Fibroblast of mammary gland (primary cell): Measurements from ENCODE around the gene GH1.
A peak's percentile ranks its signal among the peaks of the same experiment; 100 is the strongest.
"Not testable (repeated sequence)": the region's sequence is repeated elsewhere in the genome, so short reads cannot be mapped to it uniquely, and the experiment has no call there.

Experiments
- DNase-seq: peaks from one replicate; pipeline ENCODE4 v3.0.0-alpha.2; 2010; ENCODE audit warnings: low read depth
- H3K4me3 ChIP-seq: 2 replicates; pipeline ENCODE4 v1.5.1; 2011; ENCODE audit warnings: low read depth, mild to moderate bottlenecking, low read length, moderate library complexity; ENCODE audit not compliant: control insufficient read depth
- CTCF ChIP-seq: conservative IDR thresholded peaks from 2 replicates; pipeline ENCODE4 v1.5.1; 2011; ENCODE audit warnings: low read depth, low read length, inconsistent platforms; ENCODE audit not compliant: control insufficient read depth, insufficient read depth

GH1 gene

GRCh38 chr17:63881935-63882601, 36.6 kb downstream of the GH1 start, which contains the start of gene GH2:
GH2 (minus strand) TSS chr17:63881944; CDS start chr17:63881801, 143 bp downstream.
- DNase-seq, result peak; percentile 61
- TF ChIP-seq CTCF, result peak; percentile 55
- no peak within 1 kb of the TSS for H3K4me3 ChIP-seq

- H3K4me3 ChIP-seq, result not testable (repeated sequence)
Observed at GRCh38 chr17:63881337-63881736, 37.3 kb downstream of the GH1 start.

DNA sequence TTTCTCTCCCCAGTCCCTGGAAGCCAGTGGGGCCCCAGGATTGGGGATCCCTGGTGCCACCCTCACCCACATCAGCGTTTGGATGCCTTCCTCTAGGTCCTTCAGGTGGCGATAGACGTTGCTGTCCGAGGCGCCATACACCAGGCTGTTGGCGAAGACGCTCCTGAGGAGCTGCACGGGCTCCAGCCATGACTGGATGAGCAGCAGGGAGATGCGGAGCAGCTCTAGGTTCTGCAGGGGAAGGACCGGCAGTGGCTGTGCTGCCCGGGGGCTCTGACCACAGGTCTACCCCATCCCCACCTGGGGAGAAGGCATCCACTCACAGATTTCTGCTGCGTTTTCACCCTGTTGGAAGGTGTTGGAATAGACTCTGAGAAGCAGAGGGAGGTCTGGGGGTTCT, 37.9 kb downstream of the GH1 start:
- no peak overlapping the region for H3K4me3 ChIP-seq
- DNase-seq, result no peak
- TF ChIP-seq CTCF, result no peak

More at GRCh38 chr17:63881337-63881736, 37.3 kb downstream of the GH1 start:
- DNase-seq, result not testable (repeated sequence)

DNA sequence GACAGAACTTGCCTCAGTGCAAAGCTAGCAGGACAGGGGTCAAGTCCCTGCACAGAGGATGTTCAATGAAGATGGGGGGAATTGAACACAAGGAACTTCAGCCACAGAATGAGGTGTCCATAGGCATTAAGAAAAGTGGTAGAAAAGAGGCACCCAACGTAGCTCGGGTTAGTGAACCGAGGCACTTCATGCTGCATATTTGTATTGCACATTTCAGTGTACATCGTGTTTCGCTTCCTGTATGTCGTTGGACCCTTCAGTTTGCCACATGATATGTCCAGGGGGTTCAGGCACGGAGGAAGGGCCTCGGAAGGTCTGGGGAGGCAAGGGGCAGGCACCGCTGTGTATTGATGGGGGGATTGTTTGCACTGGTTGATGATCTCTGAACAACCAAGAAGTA, 40.2 kb downstream of the GH1 start:
- DNase-seq, H3K4me3 ChIP-seq: not testable (repeated sequence)

GRCh38 chr17:63874693-63875092, 43.9 kb downstream of the GH1 start:
- DNase-seq, H3K4me3 ChIP-seq: not testable (repeated sequence)

DNA sequence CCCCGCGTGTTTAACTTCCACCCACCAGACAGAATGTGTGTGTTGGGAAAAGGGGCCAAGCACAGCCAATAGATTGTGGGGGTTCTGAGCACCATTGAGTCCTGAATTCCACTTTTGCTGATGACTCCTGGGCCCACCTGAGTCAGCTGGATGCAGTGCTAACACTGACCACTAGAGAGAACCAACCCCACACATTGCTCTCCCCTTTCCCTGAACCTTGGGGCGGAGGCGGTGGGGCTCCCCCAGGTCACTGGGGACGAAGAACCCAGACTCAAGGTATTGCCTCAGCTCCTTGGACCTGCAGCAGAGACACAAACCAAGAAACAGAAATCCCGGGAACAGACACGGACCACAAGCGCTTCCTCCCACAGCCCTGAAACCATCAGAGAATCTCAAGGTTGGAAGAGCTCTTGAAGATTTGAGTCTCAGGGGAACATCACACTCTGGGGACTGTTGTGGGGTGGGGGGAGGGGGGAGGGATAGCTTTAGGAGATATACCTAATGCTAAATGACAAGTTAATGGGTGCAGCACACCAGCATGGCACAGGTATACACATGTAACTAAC, 44.5 kb downstream of the GH1 start:
- not testable (repeated sequence) for H3K4me3 ChIP-seq, DNase-seq

GRCh38 chr17:63873577-63873976, 45.1 kb downstream of the GH1 start, which contains the start of gene CSH2:
CSH2 (minus strand) TSS chr17:63873677; CDS start chr17:63873614, 63 bp downstream.
- not testable (repeated sequence) for DNase-seq, H3K4me3 ChIP-seq

GRCh38 chr17:63871646-63872365, 46.8 kb downstream of the GH1 start:
- not testable (repeated sequence) for H3K4me3 ChIP-seq
- DNase-seq, result peak; percentile 23

GRCh38 chr17:63870292-63870665, 48.4 kb downstream of the GH1 start:
- not testable (repeated sequence) for DNase-seq, H3K4me3 ChIP-seq

GRCh38 chr17:63869491-63870291, 48.9 kb downstream of the GH1 start:
- not testable (repeated sequence) for H3K4me3 ChIP-seq, DNase-seq
- peak; percentile 10 for TF ChIP-seq CTCF
